ENCODE data around the gene OSBPL2.

OSBPL2 gene

GRCh38 chr20:62222972-62223371, 15.3 kb upstream of the OSBPL2 start:
- DNase-seq: no peak

DNA sequence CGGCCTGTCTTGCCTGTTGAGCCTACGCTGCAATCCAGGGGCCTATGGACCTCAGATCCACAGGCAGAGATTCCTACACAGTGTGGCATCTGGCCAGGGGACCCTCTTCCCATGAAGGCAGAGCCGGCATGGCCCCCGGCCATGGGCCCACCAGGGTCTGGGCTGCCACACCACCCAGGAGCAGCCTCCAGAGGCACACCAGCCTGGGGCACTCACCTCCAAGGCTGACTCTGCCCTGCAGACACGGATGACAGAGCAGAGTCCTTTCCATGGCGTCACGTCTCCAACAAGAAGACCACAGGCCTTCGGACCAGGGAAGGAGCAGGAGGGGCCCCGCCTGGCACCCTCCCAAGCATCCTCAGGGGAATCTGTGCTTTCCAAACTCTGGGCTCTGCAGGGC, 14.8 kb upstream of the OSBPL2 start:
- DNase-seq: no peak

- no peak for DNase-seq
Measured at GRCh38 chr20:62224113-62224855, 14.0 kb upstream of the OSBPL2 start.

- no peak for DNase-seq
Measured at GRCh38 chr20:62225026-62225425, 13.3 kb upstream of the OSBPL2 start.

DNA sequence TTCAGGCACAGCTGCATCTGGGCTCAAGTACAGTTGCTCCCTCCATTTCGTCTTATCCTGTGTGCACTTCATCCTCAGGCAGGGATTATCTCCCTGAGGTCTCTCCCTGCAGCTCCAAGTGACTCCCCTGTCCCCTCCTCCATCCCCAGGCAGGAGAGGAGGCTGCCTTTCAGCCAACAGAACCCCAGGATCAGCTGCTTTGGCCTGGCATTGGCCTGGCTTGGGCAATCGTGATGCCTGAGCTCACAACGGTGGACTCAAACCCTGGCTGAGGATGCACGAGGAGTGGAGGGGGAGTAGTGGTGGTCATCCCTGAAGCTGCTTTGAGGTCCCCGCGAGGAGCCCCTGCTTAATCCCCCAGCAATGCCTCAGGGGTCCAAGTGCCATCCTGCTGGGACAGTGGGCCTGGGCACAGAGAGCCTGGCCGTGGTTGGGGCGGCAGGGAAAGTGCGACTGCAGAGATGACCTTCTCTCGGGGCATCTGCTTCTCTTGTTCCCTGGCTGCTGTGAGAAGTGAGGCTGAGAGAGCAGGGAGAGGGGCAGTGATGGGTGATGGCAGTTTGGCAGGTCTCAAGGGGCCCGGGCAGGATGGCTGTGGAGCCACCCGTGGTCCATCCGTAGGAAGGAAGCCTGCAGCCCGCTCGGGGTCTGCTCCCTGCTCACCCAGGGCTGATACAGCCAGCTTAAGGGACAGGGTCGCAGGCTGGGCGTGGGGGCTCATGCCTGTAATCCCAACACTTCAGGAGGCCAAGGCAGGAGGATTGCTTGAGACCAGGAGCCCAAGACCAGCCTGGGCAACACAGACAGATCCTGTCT, 12.3 kb upstream of the OSBPL2 start:
- no peak for DNase-seq

DNA sequence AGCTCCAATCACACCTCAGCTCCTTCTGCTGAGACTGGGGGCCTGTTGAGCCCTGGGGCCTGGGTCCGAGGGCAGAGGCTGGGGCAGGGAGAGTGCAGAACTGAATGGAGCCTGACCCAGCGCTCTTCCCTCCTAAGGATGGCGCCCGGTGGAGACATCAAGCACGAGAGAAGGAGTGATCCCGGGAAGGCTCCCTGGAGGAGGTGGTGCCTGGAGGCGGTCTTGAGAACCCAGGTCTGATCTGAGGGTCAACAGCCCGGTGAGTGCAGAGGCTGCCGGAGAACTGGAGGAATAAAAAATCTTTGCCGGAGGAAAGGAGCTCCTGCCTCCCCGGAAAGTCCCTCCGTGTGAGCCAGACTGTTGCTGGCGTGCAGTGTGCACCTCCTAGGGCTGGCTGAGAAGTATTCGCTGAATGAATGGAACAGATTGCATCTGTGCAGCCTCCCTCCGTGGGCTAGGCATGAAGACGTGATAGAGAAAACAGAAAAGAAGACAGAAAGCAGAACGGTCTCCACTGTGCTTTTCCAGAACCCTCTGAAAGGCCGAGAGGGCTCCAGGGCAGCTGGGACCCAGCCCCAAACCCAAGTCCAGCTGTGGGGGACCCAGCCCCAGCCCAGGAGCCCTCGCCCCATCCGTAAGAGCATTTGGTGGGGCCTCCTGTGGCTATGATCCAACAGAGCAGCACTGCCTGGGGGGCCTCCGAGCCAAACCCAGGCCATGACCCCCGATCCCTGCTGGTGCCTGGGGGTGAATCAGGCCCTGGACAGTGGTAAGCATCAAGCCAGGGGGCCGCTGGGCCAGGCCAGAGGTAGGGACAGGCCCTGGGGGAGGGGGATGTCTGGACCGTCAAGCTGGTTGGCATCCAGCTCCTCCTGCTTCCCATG, 11.4 kb upstream of the OSBPL2 start:
- no peak for DNase-seq

GRCh38 chr20:62227591-62227976, 10.7 kb upstream of the OSBPL2 start:
- no peak for DNase-seq

GRCh38 chr20:62227977-62228958, 10.1 kb upstream of the OSBPL2 start:
- no peak for DNase-seq

DNA sequence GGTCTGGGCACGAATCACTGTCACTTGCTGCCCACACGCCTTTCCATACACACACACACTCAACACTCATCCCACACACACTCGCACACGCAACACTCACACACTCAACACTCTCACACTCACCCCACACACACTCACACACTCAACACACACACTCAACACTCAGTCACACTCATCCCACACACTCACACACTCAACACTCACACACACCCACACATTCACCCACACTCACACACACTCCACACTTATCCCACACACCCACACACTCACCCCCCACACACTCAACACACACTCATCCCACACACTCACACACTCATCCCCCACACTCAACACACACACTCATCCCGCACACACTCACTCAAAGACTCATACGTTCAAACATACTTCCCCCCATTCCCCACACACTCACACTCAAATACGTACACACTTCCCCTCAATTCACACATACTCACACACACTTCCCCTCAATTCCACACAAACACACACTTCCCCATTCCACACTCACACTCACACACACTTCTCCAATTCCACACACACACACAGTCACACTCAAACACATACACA, 9.3 kb upstream of the OSBPL2 start:
- DNase-seq: no peak

DNA sequence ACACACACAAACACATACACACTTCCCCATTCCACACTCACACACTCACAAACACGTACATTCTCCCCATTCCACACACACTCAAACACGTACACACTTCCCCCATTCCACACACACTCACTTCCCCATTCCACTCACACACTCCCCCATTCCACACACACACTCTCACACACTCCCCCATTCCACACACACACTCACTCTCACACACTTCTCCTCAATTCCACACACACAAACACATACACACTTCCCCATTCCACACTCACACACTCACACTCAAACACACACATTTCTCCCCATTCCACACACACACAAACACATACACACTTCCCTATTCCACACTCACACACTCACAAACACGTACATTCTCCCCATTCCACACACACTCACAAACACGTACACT, 8.7 kb upstream of the OSBPL2 start:
- no peak for DNase-seq

GRCh38 chr20:62230276-62230675, 8.0 kb upstream of the OSBPL2 start:
- DNase-seq: no peak

GRCh38 chr20:62230696-62231095, 7.6 kb upstream of the OSBPL2 start:
- no peak for DNase-seq

GRCh38 chr20:62231292-62231691, 7.0 kb upstream of the OSBPL2 start:
- DNase-seq: no peak

DNA sequence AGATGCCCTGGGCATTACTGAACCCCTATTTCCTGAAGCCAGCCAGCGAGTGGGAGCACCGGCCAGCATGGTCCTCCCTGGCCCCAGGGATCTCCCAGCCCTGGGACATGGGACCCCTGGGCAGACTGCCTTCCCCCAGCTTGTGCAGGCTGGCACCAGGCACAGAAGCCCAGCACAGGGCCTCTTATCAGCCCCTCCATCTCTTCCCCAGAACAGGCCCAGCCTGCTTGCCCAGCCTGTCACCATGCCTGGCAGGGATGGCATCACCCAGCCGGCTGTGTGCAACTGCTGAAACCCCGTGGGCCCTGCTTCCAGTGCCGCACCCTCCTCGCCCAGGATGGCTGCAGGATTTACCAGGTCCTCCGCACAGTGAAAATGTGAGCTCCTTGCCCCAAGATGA, 6.1 kb upstream of the OSBPL2 start:
- no peak for DNase-seq

DNA sequence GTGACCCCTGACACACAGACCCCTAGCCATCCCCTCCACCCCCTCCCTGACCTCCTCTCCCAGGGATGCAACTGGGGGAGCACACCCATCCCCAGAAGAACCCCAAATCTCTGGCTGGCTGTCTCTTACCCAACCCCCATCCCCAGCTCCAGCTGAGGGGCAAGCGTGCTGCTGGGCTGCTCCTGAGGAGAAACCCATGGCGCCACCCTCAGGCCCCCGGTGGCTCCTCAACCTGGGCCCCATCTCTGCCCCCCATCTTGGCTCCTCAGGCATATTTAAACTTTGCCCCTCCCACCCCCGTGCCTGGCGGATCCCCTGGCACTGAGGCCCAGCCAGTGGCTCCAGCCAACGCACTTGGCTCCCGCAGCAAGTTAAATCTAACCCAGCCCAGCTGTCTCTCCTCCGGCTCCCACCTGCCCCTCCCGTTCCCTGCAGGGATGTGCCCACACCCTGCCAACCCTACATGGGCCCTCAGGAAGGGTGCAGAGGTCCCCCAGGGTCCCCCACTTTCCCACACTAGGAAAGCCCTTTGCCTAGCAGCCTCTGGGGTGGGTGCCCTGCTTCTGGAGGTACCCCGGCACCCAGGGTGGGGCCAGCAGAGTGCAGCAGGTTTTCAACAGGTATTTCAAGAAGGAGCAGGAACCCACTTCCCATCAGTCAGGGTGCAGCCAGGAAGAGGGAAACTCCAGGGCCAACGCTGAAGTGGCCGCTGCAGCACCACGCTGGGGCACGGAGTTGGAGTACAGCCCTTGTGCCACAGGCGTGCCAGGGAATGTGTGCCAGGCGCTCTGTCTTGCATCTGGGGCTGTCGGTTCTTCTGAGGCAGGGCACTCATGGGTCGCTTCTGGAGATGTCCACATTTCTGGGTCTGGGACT, 5.3 kb upstream of the OSBPL2 start:
- DNase-seq: no peak

DNA sequence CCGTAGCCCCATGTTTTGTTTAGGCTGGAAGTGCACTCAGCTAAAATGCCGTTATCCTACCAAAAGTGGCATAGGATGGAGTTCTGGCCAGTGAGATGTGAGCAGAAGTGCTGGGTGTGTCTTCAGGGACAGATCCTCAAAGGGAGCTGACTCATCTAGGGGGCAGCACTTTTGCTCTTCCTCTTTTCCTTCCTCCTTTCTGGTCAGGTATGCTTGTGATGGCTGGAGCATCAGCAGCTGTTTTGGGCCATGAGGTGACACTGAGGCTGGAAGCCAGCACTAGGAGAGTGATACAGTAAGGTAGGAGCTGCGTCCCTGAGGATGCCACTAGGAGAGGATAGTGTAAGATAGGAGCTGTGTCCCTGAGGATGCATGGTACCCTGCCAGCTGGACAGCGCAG, 4.6 kb upstream of the OSBPL2 start:
- DNase-seq: no peak

DNA sequence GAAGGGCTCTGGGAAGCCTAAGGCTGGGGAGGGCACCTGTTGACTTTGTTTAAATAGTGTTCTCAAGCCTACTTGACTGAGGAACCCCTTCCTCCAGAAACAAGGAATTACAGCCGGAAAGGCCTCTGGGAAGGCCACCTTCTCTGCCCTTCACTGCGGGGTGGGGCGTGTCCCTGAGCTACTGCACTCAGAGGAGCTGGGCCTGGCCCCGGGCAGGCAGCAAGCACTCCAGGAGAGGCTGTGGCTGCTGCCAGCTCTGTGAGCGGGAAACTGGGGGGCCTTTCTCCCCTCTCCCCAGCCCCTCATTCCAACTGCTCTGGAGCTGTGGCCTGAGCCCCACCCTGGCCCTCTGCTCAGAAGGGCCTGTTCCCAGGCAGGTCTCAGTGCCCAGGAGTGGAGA, 4.0 kb upstream of the OSBPL2 start:
- no peak for DNase-seq

DNA sequence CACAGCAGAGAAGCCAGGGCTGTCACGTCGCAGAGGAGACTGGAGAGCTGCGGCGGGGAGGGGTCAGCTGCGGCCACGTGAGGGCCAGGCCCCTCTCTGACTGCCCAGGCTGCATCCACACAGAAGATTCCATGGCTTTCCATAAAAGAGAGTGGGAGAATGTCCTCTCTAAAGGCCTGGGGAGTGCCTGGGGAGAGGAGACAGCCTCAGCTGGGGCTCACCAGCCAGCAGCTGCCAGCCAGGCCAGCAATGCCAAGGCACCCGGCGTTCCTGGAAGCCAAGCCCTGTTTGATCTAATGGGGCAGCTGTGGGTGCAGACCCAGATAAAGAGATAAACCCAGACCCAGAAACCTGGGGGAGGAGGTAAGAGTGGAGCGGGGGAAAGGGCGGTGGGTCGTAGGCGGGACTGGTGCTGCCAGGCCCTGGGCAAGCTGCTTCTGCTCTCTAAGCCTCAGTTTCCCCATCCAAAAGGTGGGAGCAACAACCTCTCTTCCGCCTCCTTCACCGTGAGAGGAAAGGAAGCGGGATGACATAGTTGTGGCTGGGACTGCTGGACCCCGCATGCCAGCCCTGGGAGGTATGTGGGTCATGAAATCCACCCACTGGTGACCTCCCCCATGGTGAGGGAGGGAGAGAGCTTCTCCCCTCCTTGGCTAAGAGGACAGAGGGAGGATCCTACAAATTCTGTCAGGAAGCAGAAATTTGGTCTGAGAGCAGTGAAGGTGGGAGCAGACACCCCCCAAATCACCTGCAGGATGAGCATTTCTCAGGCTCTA, 3.1 kb upstream of the OSBPL2 start:
- no peak for DNase-seq

DNA sequence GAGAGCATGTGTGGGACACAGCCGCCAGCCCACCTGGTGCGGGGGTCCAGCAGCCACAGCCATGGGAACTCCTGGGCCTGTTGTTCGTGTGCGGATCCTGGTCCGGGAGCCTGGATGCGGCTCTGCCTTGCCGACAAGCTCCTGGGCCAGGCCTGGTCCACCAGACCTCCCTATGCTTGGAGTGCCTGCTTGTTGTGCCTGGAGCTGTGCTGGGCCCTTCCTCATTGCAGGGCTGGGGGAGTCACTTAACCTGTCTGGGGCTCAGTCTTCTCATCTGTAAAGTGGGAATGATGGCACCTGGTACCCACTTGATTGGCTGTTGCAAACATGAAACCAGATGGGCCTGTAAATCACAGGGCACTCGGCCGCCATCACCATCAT, 2.6 kb upstream of the OSBPL2 start:
- DNase-seq: no peak

DNA sequence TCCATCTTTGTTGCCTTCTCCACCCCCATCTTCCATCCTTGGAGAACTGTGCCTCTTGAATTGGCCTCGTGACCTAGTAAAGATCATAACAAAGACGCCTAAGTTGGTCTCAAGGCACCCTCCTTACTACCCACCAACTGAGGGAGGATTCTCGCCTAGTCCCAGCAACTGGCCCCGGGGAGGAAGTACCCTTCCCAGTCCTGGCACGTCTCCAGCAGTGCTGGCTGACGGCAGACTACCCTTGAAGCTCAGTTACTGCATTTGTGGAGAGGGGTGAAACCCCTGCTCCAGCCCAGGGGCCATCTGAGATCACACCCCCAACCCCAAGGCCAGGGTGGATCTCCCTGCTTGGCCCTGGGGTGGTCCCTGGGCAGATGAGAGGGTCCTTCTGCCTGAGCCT, 2.1 kb upstream of the OSBPL2 start:
- DNase-seq: no peak

Measured in NCI-H510A treated with DMSO at 0.1 percent for 48 hours (cell line).